Sigmoid colon (tissue), 4 donors: ENCODE data around the gene HS1BP3.

ENCODE experiments used
- CTCF ChIP-seq, 4 experiments: fragments of 450-650 bp in 3 of 4; fragments of 200-600 bp in 1 of 4; IDR thresholded peaks; one replicate each; pipeline ENCODE4 v1.5.1; 2016 to 2019; ENCODE audit warnings: antibody characterized with exemption in 4 of 4, mild to moderate bottlenecking in 3 of 4, moderate library complexity in 2 of 4
- POLR2A ChIP-seq, 2 donors: fragments of 450-650 bp; IDR thresholded peaks; one replicate each; pipeline ENCODE4 v1.6.1; 2016; ENCODE audit warnings: antibody characterized with exemption in 2 of 2, mild to moderate bottlenecking in 2 of 2, moderate library complexity in 2 of 2
- POLR2AphosphoS5 ChIP-seq, 4 donors: sonication (generic); formaldehyde crosslinking; IDR thresholded peaks; one replicate each; pipeline ENCODE4 v1.6.1; 2017; ENCODE audit warnings: antibody characterized with exemption in 4 of 4

GRCh38 chr2:20578895-20579825, 71.7 kb downstream of the HS1BP3 start:
- TF ChIP-seq POLR2A (IDR thresholded peaks at IDR 0.05) (no peak), CTCF (IDR thresholded peaks at IDR 0.05) (no peak), POLR2AphosphoS5 (IDR thresholded peaks at IDR 0.05) (peak in 3 of 4 donors; percentile 12 to 70 (median 50))
